GM19467 (cell line): ENCODE data around the gene CENPQ.

Experiments
- ATAC-seq: cut with Tn5 transposase; IDR thresholded peaks from one replicate; pipeline ENCODE4 v1.9.1; 2021; ENCODE audit warnings: mild to moderate bottlenecking, moderate library complexity; ENCODE audit not compliant: unreplicated experiment

CENPQ gene

GRCh38 chr6:49539102-49539501, 75.9 kb downstream of the CENPQ start:
- no peak for ATAC-seq

GRCh38 chr6:49540614-49541013, 77.4 kb downstream of the CENPQ start:
- no peak for ATAC-seq

DNA sequence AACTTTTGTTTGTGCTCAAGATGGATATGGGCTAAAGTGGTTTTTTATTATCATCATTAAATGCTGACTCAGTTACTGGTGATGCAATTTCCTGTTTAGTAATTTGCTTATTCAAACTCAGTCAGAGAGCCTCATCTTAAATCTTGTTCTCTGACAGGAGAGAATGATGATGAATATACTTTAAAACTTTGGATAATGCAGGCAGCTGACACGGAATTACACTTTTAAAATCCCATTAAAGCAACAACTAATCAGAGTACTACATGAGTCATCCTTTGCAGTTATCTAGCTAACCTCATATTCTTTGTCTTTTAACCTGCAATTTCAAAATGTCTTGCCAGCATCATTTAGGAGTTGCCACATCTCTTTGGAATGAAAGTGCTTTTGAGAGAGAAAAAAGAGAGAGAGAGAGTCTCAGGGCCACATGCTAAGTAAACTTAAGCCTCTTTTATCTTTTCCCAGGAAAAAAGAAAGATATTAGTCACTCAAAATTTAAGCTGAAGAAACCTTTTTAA, 78.1 kb downstream of the CENPQ start:
- ATAC-seq, result no peak

- ATAC-seq, result no peak
Observed at GRCh38 chr6:49541936-49542335, 78.8 kb downstream of the CENPQ start.
